AG09319 (cell line): ENCODE data around the gene GAS7.

Experiments
- DNase-seq: peaks from one replicate; pipeline ENCODE4 v3.0.0-alpha.2; 2010; ENCODE audit warnings: low read depth; ENCODE audit errors: extremely low read depth
- CTCF ChIP-seq: IDR thresholded peaks from 2 replicates; pipeline ENCODE4 v1.5.1; 2011; ENCODE audit warnings: low read depth, mild to moderate bottlenecking, inconsistent platforms, low read length, moderate library complexity

Gene GAS7

GRCh38 chr17:10029129-10029528, 169.3 kb downstream of the GAS7 start:
- no peak for DNase-seq
- no peak for TF ChIP-seq CTCF

GRCh38 chr17:10025976-10026901, 172.2 kb downstream of the GAS7 start:
- DNase-seq = no peak
- TF ChIP-seq CTCF = no peak

GRCh38 chr17:10025224-10025623, 173.2 kb downstream of the GAS7 start:
- no peak for DNase-seq
- TF ChIP-seq CTCF = no peak

GRCh38 chr17:10022416-10022815, 176.0 kb downstream of the GAS7 start:
- TF ChIP-seq CTCF = no peak
- no peak for DNase-seq

- TF ChIP-seq CTCF = no peak
- DNase-seq = no peak
Measured at GRCh38 chr17:10021272-10021984, 177.0 kb downstream of the GAS7 start.

- DNase-seq = no peak
Measured at GRCh38 chr17:10019941-10020451, 178.4 kb downstream of the GAS7 start.

More at GRCh38 chr17:10019941-10020451, 178.4 kb downstream of the GAS7 start:
- TF ChIP-seq CTCF = no peak
